ELF-1 (cell line): ENCODE measurements around the gene SLC16A5.
"Not testable (repeated sequence)": the region's sequence is repeated elsewhere in the genome, so short reads cannot be mapped to it uniquely, and the experiment has no call there.

Experiments
- DNase-seq: peaks from one replicate; pipeline ENCODE4 v3.0.0-alpha.2; 2016; ENCODE audit warnings: low read depth, low spot score

Gene SLC16A5

DNA sequence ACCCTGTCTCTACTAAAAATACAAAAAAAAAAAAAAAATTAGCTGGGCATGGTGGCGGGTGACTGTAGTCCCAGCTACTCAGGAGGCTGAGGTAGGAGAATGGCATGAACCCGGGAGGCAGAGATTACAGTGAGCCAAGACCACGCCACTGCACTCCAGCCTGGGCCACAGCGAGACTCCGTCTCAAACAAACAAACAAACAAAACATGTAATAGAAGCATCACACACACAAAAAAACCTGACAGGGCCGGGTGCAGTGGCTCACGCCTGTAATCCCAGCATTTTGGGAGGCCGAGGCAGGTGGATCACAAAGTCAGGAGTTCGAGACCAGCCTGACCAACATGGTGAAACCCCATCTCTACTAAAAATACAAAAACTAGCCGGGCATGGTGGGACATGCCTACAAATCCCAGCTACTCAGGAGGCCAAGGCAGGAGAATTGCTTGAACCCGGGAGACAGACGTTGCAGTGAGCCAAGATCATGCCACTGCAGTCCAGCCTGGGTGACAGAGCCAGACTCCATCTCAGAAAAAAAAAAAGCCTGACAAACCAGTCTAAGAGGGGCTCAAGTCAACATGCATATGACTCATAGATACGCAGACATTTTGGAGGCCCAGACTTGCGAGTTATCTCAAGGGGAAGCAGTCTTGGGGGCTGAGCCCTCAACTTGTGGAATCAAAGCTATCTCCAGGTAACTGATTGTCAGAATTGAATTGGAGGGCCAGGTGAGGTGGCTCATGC lies 46.0 kb downstream of the SLC16A5 start:
- peak; percentile 23 for DNase-seq

DNA sequence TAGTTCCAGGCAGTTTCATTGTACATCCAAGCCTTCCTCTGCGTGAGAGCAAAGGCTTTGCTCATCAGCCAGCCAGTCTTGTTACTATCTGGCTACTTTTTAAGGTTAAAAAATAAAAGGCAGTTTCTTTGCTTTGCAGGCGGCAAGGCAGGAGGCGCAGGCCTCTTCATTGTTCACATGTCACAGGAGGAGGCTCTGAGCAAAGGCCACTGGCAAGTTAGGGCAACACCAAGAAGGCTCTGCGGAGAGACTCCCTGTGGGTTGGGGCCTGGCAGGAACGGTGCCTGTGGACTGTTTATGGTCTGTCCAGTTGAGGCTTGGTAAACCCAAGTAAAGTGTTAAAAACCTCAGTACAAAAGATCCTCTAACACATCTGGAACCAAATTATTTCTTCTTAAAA lies 47.7 kb downstream of the SLC16A5 start:
- no peak for DNase-seq

DNA sequence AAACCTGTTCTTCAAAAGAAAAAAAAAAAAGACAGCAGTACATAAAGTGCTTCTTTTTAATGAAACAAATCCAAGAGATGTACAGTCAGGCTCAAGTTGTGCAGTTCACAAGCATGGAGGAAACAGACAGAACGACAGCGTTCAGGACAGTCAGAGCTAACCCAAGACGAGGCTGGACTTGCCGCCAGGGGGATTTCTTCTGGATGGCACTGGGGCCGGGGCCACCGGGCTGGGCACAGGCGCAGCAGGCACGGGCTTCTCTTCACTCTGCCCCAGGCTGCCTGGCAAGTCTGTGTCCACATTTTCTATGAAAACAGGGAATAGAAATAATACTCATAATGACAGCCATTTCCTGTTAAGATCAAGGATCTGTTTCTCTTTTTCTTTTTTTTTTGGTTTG lies 48.2 kb downstream of the SLC16A5 start:
- DNase-seq, result no peak

DNA sequence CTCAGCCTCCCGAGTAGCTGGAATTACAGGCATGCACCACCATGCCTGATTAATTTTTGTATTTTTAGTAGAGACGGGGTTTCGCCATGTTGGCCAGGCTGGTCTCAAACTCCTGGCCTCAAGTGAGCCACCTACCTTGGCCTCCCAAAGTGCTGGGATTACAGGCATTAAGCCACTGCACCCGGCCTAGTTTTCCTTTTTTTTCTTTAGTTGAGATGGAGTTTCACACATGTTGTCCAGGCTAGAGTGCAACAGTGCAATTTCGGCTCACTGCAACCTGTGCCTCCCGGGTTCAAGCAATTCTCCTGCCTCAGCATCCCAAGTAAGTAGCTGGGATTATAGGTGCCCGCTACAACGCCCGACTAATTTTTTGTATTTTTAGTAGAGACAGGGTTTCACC lies 50.0 kb downstream of the SLC16A5 start:
- not testable (repeated sequence) for DNase-seq

DNA sequence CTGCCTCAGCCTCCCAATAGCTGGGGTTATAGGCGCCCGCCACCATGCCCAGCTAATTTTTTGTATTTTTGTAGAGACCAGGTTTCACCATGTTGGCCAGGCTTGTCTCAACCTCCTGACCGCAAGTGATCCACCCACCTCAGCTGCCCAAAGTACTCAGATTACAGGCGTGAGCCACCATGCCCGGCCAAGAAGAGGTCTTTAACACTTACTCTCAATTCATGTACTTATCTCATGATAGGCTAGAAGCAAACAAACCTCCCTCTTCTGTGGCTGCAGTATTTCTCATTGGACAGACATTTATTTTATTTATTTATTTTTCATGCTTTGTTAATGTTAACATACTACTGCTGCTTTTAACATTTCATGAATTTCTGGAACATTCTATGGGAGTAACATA lies 50.8 kb downstream of the SLC16A5 start:
- DNase-seq, result no peak

DNA sequence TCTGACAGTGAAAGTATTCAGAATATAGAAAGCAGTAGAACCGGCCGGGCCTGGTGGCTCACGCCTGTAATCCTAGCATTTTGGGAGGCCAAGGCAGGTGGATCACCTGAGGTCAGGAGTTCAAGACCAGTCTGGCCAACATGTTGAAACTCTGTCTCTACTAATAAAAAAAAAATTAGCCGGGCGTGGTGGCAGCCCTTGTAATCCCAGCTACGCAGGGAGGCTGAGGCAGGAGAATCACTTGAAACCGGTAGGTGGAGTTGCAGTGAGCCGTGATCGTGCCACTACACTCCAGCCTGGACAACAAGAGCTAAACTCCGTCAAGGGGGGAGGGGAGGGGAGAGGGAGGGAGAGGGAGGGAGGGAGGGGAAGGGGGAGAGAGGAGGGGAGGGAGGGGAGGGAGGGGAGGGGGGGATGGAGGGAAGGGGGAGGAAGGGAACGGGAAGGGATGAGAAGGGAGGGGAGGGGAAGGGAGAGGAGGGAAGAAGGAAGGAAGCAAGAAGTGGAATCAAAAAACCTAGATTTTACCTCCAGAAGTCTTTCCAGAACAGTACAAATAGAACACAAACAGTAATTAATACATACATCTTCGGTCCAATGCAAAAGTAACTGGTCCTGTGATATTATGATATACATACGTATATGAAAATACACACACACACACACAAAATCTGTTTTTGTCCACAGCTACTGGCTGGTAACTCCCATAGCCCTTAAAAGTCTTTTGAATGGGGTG lies 54.6 kb downstream of the SLC16A5 start:
- peak; percentile 12 for DNase-seq

DNA sequence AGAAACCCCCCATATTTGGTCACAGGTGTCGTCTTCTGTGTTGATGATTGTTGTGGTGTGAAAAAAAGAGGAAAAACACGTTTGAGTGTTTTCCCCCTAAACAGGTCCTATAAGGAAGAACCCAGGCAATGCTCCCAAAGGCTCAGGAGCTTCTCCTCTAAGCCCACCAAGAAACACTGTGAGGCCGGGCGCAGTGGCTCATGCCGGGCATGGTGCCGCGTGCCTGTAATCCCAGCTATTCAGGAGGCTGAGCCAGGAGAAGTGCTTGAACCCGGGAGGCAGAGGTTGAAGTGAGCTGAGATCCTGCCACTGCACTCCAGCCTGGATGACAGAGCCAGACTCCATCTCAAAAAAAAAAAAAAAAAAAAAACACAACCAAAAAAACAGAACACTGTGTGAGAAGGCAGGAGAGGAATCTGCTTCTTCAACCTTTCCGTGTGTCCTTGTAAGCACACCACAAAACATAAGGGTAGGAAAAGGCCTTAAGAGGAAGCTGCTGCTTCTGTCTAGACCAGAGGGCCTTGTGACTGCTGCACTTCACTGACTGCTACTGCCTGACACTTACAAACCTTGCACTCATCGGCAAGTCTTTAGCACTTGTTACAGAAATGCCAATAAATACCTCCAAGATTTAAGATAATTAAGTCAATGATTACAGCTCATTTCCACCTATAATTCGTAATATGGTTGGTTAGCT lies 57.2 kb downstream of the SLC16A5 start:
- no peak for DNase-seq

DNA sequence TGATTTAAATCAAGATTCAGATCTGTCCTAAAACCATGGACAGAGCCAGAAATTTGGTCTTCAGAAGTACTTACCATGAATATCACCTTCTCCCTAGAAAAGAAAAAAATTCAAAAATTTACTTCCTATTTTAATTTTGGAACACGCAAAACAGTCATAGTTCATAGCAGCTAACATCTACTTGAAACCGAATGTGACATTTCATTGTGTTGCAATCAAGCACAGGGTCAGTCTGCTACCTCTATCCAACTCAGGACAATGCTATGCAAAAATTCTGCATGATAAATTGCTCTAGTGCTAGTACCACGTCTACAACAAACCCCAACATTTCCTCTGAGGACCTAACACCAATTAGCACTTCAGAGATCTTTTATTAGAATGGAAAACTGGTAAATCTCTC lies 58.8 kb downstream of the SLC16A5 start:
- no peak for DNase-seq

DNA sequence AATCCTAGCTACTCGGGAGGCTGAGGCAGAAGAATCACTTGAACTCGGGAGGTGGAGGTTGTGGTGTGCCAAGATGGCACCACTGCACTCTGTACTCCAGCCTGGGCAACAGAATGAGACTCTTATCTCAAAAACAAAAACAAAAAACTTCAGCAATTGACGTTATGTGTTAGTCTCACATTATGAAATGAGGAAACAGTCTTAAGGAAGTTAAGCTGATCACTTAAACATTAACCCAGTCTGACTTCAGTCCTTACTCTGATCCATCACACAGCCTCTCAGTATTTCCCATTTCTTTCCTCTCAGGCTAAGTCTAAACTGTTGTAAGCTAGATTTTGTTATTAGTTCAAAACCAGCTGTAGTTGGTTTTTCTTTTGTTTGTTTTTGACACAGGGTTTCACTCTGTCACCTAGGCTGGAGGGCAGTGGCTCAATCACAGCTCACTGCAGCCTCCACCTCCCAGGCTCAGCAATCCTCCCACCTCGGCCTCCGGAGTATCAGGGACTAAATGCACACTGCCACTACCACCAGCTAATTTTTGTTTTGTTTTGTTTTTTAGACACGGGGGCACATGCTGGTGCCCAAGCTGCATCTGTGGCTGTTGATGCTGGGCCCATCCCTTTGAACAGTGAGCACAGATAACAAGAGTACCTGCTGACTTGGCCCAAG lies 60.3 kb downstream of the SLC16A5 start:
- no peak for DNase-seq

DNA sequence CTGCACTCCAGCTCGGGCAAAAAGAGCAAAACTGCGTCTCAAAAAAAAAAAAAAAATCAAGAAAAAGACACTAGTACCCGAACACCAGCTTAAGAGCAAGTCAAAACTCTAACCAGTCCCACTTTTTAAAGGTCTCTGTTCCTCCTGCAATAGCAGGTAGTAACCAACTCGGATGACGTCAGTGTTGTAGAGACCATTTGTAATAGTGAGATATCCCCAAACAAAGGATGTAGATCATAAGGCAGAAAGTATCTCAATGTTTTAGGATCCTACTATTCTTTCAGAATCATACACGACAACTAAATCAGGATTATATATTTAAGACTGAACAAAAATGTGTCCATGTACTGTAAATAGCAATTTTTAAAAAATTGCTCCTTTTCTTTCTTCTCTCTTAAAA lies 64.2 kb downstream of the SLC16A5 start:
- peak; percentile 28 for DNase-seq

DNA sequence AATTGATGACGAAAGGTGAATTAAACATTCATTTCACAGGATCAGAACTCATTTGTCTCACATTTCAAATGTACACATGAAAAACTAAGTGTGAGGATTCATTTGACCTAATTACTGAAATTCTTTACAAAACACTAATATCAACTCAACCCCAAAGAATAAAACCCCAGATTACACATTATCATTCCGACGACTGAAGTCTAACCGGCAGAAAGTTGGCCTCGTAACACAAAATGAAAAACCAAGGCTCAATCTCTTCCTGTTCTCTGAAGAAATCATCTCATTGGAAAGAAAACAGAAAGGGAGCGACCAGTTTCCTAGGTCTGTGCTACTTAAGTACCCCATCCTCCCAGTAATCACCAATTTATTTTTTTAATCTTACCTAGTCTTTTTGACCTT lies 64.8 kb downstream of the SLC16A5 start:
- no peak for DNase-seq

DNA sequence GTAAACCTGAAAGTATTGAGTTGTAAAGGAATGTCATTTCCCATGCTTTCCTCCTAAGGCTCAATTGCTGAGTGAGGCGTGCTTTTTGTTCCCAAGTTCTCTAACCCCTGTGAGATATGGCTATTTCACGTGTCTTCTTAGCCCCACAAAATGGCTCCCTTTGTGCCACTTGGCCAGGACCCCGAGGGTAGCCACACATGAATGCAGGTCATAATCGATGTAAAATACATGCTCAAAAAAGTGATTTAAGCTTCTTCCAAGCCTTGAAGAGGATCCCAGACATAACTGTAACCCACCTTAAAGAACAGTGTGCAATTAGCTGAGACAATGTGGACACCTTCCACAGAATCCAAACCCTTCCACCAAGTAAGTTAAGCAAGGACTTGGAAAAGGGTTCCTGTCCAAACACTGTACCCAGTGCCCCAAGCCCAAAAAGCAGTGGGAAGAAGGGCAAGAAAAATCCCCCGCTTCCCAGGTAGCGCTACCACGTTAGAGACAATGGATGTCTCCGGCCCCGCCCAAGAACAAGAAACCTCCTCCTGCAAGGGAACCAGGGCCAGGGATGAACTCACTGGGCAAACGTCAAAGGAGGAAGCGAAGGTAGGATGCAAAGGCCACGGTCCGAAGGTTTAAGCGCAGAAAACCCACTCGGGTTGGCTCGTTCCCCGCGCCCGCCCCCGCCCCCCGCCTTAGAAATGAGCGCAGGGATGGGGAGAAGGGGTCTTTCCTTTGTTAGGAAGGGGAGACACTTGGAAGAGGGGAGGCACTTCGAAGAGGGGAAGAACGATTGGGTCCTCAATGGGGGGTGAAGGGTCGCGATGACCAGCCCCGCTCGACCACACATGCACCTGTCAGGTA lies 65.4 kb downstream of the SLC16A5 start:
- DNase-seq, result peak; percentile 55

DNA sequence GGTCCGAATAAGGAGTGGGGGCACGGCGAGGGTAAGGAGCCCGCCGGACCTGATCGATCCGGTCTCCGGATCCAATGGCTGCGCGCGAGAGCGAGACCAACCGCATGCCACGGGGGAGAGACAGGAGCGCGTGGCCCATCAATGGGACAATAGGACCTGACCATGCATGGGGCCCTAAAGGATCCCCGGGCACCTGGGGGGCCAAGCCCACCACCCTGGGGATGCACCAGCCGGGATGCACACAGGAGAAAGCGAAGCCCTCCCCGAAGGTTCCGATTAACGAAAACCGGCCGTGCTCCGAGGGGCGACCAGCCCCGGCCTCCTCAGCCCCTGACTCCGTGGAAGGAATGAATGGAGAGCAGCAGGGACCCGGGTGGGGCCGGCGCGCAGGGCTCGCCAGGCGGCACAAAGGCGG lies 66.0 kb downstream of the SLC16A5 start:
- peak; percentile 64 for DNase-seq

DNA sequence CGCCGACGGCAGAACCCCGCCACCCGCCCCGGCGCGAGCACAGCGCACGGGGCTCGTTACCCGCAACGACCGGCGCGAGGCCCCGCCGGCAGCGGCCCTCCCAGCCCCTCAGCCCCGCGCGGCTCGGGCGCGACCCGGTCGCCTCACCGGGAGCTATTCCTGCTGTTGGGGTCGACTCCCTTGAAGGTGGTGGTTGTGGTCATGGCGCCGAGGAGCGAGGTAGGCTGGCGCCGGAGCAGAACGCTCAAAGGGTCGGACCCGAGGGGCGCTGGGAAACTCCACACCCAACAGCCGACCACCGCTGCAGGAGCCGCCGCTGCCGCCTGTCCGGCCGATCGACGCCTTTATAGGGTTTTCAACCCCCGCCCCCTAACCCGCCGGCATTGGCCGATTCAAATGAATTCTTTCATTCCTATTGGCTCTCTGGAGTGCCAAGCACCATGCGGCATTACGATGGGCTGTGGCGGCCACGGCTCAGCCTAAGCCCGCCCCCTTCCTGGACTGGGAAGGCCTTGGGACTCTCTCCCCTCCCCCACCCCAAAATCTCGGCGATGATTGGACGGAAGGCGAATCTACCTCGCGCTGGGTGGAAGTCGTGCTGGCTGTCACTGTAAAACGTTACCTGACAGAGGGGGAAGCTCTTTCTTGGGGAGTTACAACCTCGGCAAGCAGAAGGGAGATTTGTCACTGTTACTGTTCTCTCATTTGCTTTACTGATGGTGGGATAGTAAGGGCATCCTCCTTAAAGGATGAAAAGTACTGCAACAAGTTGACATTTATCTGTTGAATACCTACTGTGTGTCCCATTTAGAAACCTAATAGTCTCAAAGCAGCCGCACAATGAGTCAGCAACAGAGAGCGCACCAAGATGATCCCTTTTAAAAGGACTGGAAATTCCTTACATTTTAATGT lies 66.7 kb downstream of the SLC16A5 start, which contains the start of gene JPT1:
Gene JPT1 (minus strand): TSS at position 318 of the 912 bp plus-strand sequence. CDS start 115 bp downstream, at position 203.
- DNase-seq, result peak; percentile 99

DNA sequence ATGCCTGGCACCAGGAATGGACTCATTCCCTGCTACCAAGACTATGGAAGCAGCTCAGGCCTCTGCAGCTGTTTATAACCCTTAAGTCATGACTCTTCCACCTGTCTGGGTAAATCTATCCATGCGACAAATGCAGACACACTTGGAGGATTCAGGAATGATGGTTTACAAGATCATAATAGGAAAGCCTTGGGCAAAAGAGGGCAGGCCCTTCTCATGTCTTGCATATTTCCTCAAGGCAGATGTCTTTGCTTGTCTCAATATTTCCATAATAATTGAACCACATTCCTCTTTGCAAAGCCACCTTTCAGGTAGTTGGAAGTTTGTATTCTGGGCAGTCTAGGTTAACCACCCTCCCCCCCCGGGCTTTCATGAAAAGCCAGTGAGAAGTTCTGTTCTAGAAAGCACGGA lies 67.4 kb downstream of the SLC16A5 start:
- peak; percentile 74 for DNase-seq
